HG02623 (cell line): ENCODE results near the gene PHLDB1.

ENCODE experiments used
- ATAC-seq: cut with Tn5 transposase; IDR thresholded peaks from one replicate; pipeline ENCODE4 v1.9.1; 2021; ENCODE audit warnings: moderate library complexity; ENCODE audit not compliant: unreplicated experiment

Gene PHLDB1

GRCh38 chr11:118621784-118622375 is 14.5 kb downstream of the PHLDB1 start:
- ATAC-seq = no peak

- ATAC-seq = no peak
These were observed 15.2 kb downstream of the PHLDB1 start for GRCh38 chr11:118622376-118623268.

- no peak for ATAC-seq
These were observed 15.8 kb downstream of the PHLDB1 start for GRCh38 chr11:118623269-118623655.

GRCh38 chr11:118625036-118625690 is 17.7 kb downstream of the PHLDB1 start:
- no peak for ATAC-seq

- no peak for ATAC-seq
These were observed 18.6 kb downstream of the PHLDB1 start for GRCh38 chr11:118625976-118626375.

- no peak for ATAC-seq
These were observed 20.2 kb downstream of the PHLDB1 start for GRCh38 chr11:118627566-118627965.

- ATAC-seq = no peak
These were observed 20.6 kb downstream of the PHLDB1 start for GRCh38 chr11:118628031-118628430.

GRCh38 chr11:118628432-118628831 is 21.0 kb downstream of the PHLDB1 start:
- no peak for ATAC-seq

- ATAC-seq = no peak
These were observed 21.6 kb downstream of the PHLDB1 start for GRCh38 chr11:118628861-118629549.

- no peak for ATAC-seq
These were observed 22.6 kb downstream of the PHLDB1 start for GRCh38 chr11:118629761-118630661.

GRCh38 chr11:118631142-118631909 is 23.9 kb downstream of the PHLDB1 start:
- ATAC-seq = no peak

- no peak for ATAC-seq
These were observed 25.3 kb downstream of the PHLDB1 start for GRCh38 chr11:118632577-118633318.

GRCh38 chr11:118633319-118633690 is 25.9 kb downstream of the PHLDB1 start:
- no peak for ATAC-seq

- ATAC-seq = no peak
These were observed 26.6 kb downstream of the PHLDB1 start for GRCh38 chr11:118633979-118634378.

GRCh38 chr11:118634431-118635236 is 27.2 kb downstream of the PHLDB1 start:
- no peak for ATAC-seq

- ATAC-seq = no peak
These were observed 27.8 kb downstream of the PHLDB1 start for GRCh38 chr11:118635237-118635591.

GRCh38 chr11:118635642-118636041 is 28.2 kb downstream of the PHLDB1 start:
- no peak for ATAC-seq
